HG03521 (cell line): Measurements from ENCODE around the gene SYNGR4.
"Not testable (repeated sequence)": the region's sequence is repeated elsewhere in the genome, so short reads cannot be mapped to it uniquely, and the experiment has no call there.

Source experiments
- ATAC-seq: cut with Tn5 transposase; IDR thresholded peaks from one replicate; pipeline ENCODE4 v1.9.1; 2021; ENCODE audit warnings: mild to moderate bottlenecking, moderate library complexity; ENCODE audit not compliant: unreplicated experiment

Gene SYNGR4

GRCh38 chr19:48370955-48371354 lies 6.8 kb downstream of the SYNGR4 start:
- no peak for ATAC-seq

GRCh38 chr19:48371367-48371766 lies 7.2 kb downstream of the SYNGR4 start:
- no peak for ATAC-seq

DNA sequence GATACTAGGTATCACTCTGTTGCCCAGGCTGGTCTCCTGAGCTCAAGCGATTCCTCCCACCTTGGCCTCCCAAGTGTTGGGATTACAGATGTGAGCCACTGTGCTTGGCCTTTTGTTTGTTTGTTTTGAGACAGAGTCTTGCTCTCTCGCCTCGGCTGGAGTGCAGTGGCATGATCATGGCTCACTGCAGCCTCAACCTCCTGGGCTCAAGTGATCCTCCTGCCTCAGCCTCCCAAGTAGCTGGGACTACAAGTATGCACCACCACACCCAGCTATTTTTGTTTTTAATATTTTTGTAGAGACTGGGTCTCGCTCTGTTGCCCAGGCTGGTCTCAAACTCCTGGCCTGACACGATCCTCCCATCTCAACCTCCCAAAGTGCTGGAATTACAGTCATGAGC lies 7.6 kb downstream of the SYNGR4 start:
- ATAC-seq = not testable (repeated sequence)

GRCh38 chr19:48372904-48373303 lies 8.7 kb downstream of the SYNGR4 start:
- ATAC-seq = no peak

DNA sequence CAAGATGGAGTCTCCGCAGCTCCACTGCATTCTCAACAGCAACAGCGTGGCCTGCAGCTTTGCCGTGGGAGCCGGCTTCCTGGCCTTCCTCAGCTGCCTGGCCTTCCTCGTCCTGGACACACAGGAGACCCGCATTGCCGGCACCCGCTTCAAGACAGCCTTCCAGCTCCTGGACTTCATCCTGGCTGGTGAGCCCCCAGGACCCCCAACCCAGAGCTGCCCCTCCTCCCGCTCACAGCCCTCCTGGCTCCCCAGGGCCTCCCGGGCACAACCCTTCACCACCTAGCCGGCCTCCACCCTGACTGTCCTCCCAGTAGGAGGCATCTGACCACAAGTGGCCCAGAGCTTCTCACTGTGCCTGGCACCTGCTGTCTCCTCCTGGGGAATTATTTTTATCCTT lies 9.4 kb downstream of the SYNGR4 start:
- no peak for ATAC-seq

- ATAC-seq = no peak
Observed at GRCh38 chr19:48378194-48378570, 14.0 kb downstream of the SYNGR4 start.

DNA sequence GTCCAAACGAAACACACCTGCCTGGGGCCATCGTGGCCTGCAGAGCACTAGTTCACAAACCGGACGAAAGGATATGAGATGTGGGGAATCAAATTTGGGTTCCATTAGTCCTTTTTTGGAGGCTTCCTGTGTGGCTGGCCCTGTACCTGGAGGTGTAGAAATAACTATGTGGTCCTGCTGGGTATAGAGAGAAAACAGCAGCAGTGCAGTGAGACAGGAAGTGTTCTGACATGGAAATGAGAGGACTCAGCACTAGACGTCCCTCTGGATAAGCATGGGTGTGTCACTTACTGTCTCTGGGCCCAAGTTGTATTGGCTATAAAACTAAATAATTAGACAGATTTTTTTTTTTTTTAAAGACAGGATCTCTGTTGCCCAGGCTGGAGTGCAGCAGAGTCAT lies 14.9 kb downstream of the SYNGR4 start:
- ATAC-seq = no peak

- ATAC-seq = no peak
Observed at GRCh38 chr19:48381178-48381950, 17.2 kb downstream of the SYNGR4 start.

DNA sequence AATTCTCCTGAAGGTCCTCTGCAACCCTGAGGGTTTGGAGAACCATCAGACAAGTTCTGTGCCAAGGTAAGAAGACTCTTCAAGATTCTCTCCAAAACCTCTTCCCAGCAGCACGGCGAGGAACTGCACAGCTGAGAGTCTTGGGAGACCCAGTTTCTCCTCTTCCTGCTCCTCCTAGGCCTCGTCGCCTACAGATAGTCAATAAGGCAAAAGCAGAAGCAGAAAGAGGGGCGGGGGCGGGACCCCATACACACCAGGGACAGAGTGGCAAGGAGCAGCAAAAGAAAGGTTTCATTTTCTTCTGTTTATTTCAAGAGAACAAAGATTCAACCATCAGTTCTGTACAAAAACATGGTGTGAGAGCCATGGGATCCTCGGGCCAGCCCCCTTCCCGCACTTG lies 18.1 kb downstream of the SYNGR4 start:
- ATAC-seq = no peak

GRCh38 chr19:48385461-48386087 lies 21.4 kb downstream of the SYNGR4 start:
- no peak for ATAC-seq

- ATAC-seq = no peak
Observed at GRCh38 chr19:48386981-48387380, 22.8 kb downstream of the SYNGR4 start.

DNA sequence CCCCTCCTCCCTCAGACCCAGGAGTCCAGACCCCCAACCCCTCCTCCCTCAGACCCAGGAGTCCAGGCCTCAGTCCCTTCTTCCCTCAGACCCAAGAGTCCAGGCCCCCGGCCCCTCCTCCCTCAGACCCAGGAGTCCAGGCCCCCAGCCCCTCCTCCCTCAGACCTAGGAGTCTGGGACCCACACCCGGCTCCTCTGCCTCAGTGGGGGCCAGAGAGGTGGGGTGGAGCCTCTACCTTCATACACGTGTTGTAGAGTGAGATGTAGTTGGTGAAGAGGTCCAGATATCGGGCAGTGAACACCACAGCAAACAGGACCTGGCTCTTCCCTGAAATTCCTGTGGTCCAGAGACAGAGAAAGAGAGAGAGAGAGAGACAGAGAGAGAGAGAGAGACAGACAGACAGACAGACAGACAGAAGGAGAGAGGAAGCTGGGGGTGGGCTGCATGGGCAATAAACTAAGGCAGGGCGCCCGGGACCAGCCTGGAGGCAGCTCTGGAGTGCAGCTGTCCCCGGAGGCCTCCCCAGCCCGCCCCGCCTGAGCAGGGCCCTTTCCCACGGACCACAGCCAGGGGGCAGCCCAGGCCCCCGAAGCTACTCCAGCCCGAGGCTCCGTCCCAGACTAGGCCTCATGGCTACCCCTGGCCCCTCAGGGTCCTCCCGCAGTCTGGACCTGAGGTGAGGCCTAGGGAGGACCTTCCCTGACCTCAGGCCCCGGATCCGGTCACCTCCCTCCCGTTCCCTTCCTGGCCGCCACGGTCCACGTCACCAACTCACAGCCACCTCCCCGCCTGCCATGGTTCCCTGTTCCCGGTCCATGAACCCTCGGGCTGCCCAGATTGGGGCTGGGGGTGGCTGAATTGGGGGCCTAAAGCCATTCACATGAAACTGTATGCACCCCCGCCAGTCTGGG lies 26.3 kb downstream of the SYNGR4 start:
- ATAC-seq = peak; percentile 39

DNA sequence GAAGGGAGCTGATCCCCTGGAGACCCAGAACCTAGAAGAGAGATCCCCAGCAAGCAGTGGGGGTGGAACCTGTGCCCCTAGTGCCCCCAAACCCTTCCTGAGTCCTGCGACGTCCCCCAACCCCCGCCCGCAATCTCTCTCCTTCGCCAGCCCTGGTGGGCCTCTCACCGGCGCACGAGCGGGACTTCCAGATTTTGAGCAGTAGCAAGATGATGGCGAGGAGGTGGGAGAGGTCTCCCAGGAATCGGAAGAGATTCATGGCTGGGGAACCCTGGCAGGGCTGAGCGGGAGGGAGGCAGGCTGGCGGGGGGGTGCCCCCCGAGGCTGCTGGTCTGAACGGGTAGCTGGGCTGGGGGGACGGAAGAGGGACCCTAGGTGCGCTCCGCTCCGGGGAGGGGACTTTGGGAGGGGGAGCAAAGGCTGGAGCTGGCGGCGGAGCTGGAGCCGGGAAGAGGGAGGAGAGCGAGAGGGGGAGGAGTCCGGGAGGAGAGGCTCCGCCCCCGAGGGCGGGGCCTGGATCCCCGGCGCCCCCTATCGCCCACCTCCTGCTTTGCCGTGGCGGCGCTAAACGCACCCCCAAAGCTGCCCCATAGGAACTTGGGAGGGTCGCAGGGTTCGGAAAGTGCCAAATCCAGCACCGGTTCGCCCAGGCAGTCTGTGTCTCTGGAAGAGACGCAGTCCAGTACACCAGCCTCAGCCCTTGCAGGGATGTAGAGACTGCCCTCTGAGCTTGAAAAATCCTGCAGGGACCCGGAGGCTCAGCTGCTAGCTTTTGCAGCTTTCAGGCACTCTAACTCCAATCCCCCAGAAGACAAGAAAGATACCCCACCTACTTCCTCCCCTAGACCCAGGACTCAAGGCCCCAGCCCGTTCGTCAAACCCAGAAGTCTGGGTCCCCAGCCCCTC lies 27.2 kb downstream of the SYNGR4 start, which contains the start of gene KDELR1:
KDELR1 (minus strand) TSS at position 452 of the 906 bp plus-strand sequence; CDS start at position 259, 193 bp downstream.
- ATAC-seq = peak; percentile 59

- not testable (repeated sequence) for ATAC-seq
Observed at GRCh38 chr19:48392006-48392344, 27.8 kb downstream of the SYNGR4 start.

DNA sequence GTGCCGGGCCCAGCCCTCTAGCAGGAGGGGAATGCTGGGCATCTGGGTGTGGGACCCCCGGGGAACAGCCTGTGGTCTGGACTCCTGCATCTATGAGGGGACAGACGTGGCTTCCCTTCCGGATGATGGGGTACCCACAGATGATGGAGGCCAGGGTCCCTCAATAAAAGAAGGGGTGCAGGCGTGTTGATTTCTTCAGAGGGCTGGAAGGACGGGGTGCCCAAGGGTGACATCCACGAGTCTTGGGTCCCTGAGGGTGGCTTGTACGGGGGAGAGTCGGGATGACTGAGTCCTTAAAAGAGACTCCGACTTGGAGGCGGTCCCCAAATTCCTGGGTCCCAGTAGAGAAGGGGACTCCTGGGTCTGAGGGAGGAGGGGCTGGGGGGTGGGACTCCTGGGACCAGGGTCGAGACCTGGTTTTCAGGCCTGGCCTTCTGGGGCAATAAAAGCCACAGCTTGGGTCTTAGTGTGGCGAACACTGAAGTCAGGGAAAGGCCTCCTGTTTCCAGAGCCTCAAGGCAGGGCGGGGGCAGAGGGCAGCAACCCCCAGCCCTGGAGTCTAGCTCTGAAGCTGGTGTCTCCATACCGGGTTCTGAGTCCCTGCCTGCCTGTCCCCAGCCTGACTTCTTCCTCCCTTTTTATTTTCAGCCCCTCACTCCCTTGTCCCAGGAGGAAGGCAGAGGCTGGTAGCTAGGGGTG lies 28.8 kb downstream of the SYNGR4 start:
- ATAC-seq = no peak

DNA sequence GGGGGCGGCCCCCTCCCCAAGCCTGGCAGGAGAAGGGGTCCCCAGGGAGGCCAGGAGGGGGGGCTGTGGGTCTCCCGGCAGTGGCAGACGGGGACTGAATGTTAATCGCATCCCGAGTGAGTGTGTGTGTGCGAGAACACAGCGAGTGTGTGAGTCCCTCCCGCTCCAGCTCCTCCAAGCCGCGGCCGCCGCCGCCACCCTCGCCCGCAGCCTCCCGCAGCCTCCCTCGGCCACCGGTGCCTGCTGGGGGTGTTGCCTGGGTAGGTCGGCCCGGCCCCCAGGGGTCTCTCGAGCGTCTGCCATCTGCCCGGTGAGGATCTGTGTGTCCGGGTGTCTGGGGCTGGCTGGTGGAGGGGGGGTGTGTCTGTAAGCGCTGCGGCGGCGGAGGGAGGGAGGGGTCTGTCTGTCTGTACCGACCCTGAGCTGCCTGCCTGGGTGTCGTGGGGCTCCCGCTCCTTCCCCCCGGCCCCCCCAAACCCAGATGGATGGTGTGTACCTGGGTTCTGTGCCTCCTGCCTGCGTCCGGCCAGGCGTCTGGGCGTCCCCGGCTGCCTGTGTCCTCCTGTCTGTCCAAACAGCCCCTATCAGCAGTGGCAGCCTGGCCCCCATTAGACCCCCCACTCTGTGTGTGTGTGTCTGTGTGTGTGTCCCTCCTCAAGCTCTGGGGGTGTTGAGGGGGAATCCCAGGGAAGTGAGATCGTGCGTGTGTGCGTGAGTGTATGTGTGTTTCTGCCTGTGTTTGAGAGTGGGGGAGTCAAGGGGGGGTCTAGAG lies 29.6 kb downstream of the SYNGR4 start, which contains the start of gene GRIN2D:
GRIN2D (plus strand) TSS at position 110 of the 772 bp plus-strand sequence. CDS start 4,725 bp downstream, outside the sequence.
- no peak for ATAC-seq

- no peak for ATAC-seq
Observed at GRCh38 chr19:48394331-48395169, 30.4 kb downstream of the SYNGR4 start.

GRCh38 chr19:48395170-48395455 lies 30.9 kb downstream of the SYNGR4 start:
- no peak for ATAC-seq
